GM12878 (cell line): ENCODE measurements around the gene MITD1. TPM values are rescaled to one million over a fixed set of nuclear protein-coding genes. Genes with fewer than 3 reads are reported as not detected.

Experiments
- ATAC-seq: fragments of 200-7000 bp; cut with Tn5 transposase; 3 replicates; pipeline ENCODE4 v1.9.1; 2020; ENCODE audit warnings: mild to moderate bottlenecking, moderate library complexity
- BruUV-seq: library from RNA; stranded (reverse); fragments of 400-500 nt; replicated peaks from 2 replicates; lab custom pipeline; 2021; lab: Mats Ljungman, UMichigan
- CTCF ChIA-PET: fragments of 300-600 bp; sonication (Branson Sonifier 250); formaldehyde crosslinking; extraction: SDS; loops from one replicate; lab custom pipeline; 2021; ENCODE audit warnings: inconsistent platforms; lab: Yijun Ruan, JAX
- POLR2A ChIA-PET: fragments of 350-600 bp; formaldehyde crosslinking; extraction: SDS; loops from one replicate; lab custom pipeline; 2021; ENCODE audit warnings: inconsistent platforms; lab: Charles Lee
- RAD21 ChIA-PET: fragments of 300-600 bp; sonication (Branson Sonifier 250); formaldehyde crosslinking; loops from one replicate; lab custom pipeline; 2023; ENCODE audit warnings: antibody characterized with exemption; ENCODE audit not compliant: unreplicated experiment; lab: Charles Lee
- SMC1A ChIA-PET: fragments of 300-600 bp; sonication (Branson Sonifier 250); formaldehyde crosslinking; loops from one replicate; lab custom pipeline; 2023; ENCODE audit not compliant: unreplicated experiment, uncharacterized antibody; lab: Charles Lee
- DNase-seq: peaks from one replicate; pipeline ENCODE4 v3.0.0-alpha.2; 2011; ENCODE audit warnings: low read depth, low spot score
- FAIRE-seq: peaks from 3 replicates; lab custom pipeline; 2011; peaks lifted over from hg19 to GRCh38; lab: Jason Lieb, UNC
- H2AFZ ChIP-seq: 2 replicates; pipeline ENCODE4 v1.6.0; 2011; ENCODE audit warnings: low read depth, low read length, control low read depth; ENCODE audit not compliant: control insufficient read depth
- H3K27ac ChIP-seq: 2 replicates; pipeline ENCODE4 v1.5.1; 2011; ENCODE audit warnings: control low read depth; ENCODE audit not compliant: control insufficient read depth, insufficient read depth
- H3K27me3 ChIP-seq, 2 experiments: replicated peaks in 1 of 2; 2 replicates each; pipeline versions ENCODE4 v1.6.0 to v1.6.1; 2011; ENCODE audit warnings: low read length in 1 of 2; ENCODE audit not compliant: control insufficient read depth in 2 of 2, insufficient read depth in 2 of 2
- H3K36me3 ChIP-seq, 2 experiments: 2 replicates each; pipeline ENCODE4 v1.5.1; 2011; ENCODE audit warnings: low read length in 1 of 2; ENCODE audit not compliant: control insufficient read depth in 2 of 2, insufficient read depth in 2 of 2
- H3K4me1 ChIP-seq: 2 replicates; pipeline ENCODE4 v1.6.1; 2011; ENCODE audit warnings: mild to moderate bottlenecking, low read length, moderate library complexity, mixed read lengths; ENCODE audit not compliant: control insufficient read depth, insufficient read depth
- H3K4me2 ChIP-seq: 2 replicates; pipeline ENCODE4 v1.6.0; 2011; ENCODE audit warnings: control low read depth; ENCODE audit not compliant: control insufficient read depth, insufficient read depth
- H3K4me3 ChIP-seq: fragments of 200-600 bp; sonication (generic); 2 replicates; pipeline ENCODE4 v1.5.1; 2016
- H3K79me2 ChIP-seq: 2 replicates; pipeline ENCODE4 v1.6.0; 2011; ENCODE audit warnings: low read length; ENCODE audit not compliant: control insufficient read depth, insufficient read depth
- H3K9ac ChIP-seq: 2 replicates; pipeline ENCODE4 v1.8.0; 2011; ENCODE audit warnings: low read length, control low read depth, mixed read lengths; ENCODE audit not compliant: control insufficient read depth, insufficient read depth
- H3K9me3 ChIP-seq: replicated peaks from 3 replicates; pipeline ENCODE4 v1.5.1; 2011; ENCODE audit warnings: mild to moderate bottlenecking, low read length; ENCODE audit not compliant: control insufficient read depth, insufficient read depth
- H4K20me1 ChIP-seq: 2 replicates; pipeline ENCODE4 v1.6.0; 2011; ENCODE audit not compliant: control insufficient read depth, insufficient read depth
- ASH2L ChIP-seq: fragments of 300-600, 200-600 bp; sonication (generic); IDR thresholded peaks from 2 replicates; pipeline ENCODE4 v1.6.1; 2017; ENCODE audit warnings: low read depth, mild to moderate bottlenecking, borderline replicate concordance
- CREB1 ChIP-seq: IDR thresholded peaks from 2 replicates; pipeline ENCODE4 v1.6.1; 2012; ENCODE audit warnings: low read depth, mild to moderate bottlenecking, inconsistent platforms
- FOXM1 ChIP-seq: IDR thresholded peaks from 2 replicates; pipeline ENCODE4 v1.6.1; 2012; ENCODE audit warnings: low read depth, mild to moderate bottlenecking, inconsistent platforms, low read length, moderate library complexity
- JUNB ChIP-seq: IDR thresholded peaks from 2 replicates; pipeline ENCODE4 v1.6.1; 2016; ENCODE audit warnings: antibody characterized with exemption, mild to moderate bottlenecking
- NR2C1 ChIP-seq: fragments of 450-650 bp; IDR thresholded peaks from 2 replicates; pipeline ENCODE4 v1.6.1; 2017; ENCODE audit warnings: antibody characterized with exemption, mild to moderate bottlenecking, moderate library complexity
- SMARCA5 ChIP-seq: fragments of 450-650 bp; IDR thresholded peaks from 2 replicates; pipeline ENCODE4 v1.6.1; 2017; ENCODE audit warnings: mild to moderate bottlenecking
- SMC3 ChIP-seq: IDR thresholded peaks from 2 replicates; pipeline ENCODE4 v1.6.1; 2011; ENCODE audit warnings: low read length, improper control_type of control experiment, borderline replicate concordance
- STAT3 ChIP-seq: IDR thresholded peaks from 2 replicates; pipeline ENCODE4 v1.6.1; 2011; ENCODE audit warnings: low read depth, low read length, improper control_type of control experiment
- ZNF274 ChIP-seq: IDR thresholded peaks from one replicate; pipeline ENCODE4 v1.8.0; 2011; ENCODE audit not compliant: insufficient read length, insufficient read depth
- WGBS: methylation state at CpG from one replicate; pipeline ENCODE4 v1.1.6; 2016; ENCODE audit warnings: low lambda C conversion rate; ENCODE audit not compliant: insufficient replicate concordance, insufficient coverage; ENCODE audit errors: missing lambda C conversion rate; 5-methylcytosine and 5-hydroxymethylcytosine counted together
- in situ Hi-C: fragments of 300-500 bp; cut with MboI; formaldehyde crosslinking; loops from 9 replicates; pipeline ENCODE4 v1.14.3; 2018; ENCODE audit warnings: mixed read lengths
- intact Hi-C: fragments of 100-400 bp; cut with micrococcal nuclease; formaldehyde crosslinking; loops from one replicate; pipeline ENCODE4 v1.14.2; 2022; ENCODE audit not compliant: unreplicated experiment
- polyA plus RNA-seq, 11 experiments: library from polyadenylated mRNA; depleted of rRNA in 4 of 11; unstranded in 6 of 11; stranded (reverse) in 5 of 11; fragments of >200 nt; fragmentation: Nextera tagmentation in 4 of 11; fragmentation: Illumina TruSeq in 1 of 11; extraction: Ambion mirVana in 4 of 11; extraction: Trizol in 1 of 11; gene quantifications; 1 replicate in 1 of 11; 2 replicates in 10 of 11; pipeline versions ENCODE4 v1.2.1 to v1.2.3, GENCODE V29; 2011 to 2016; ENCODE audit warnings: inconsistent platforms in 2 of 11, missing spikeins in 2 of 11, low read depth in 1 of 11
- total RNA-seq, 4 experiments: library from RNA; depleted of rRNA in 3 of 4; stranded (reverse); fragments of >200 nt in 3 of 4; fragmentation: Illumina TruSeq in 1 of 4; extraction: Trizol in 1 of 4; gene quantifications; 2 replicates each; pipeline versions ENCODE4 v1.2.1 to v1.2.3, GENCODE V29; 2013 to 2021
- TF ChIP-seq, protein P1 (sequence below): fragments of 450-650 bp; formaldehyde crosslinking; IDR thresholded peaks from 2 replicates; pipeline ENCODE4 v1.4.0; 2022; ENCODE audit warnings: mild to moderate bottlenecking, moderate library complexity
- TF ChIP-seq, protein P2 (sequence below): IDR thresholded peaks from 2 replicates; pipeline ENCODE4 v1.6.1; 2011; ENCODE audit warnings: mild to moderate bottlenecking, low read depth, low read length, moderate library complexity; ENCODE audit not compliant: insufficient replicate concordance
- TF ChIP-seq, protein P3 (sequence below): fragments of 450-650 bp; conservative IDR thresholded peaks from 2 replicates; pipeline ENCODE4 v1.6.1; 2017; ENCODE audit warnings: mild to moderate bottlenecking, moderate library complexity
- TF ChIP-seq, protein P4 (sequence below): fragments of 450-650 bp; formaldehyde crosslinking; IDR thresholded peaks from 2 replicates; pipeline ENCODE4 v1.4.0; 2020; ENCODE audit warnings: mild to moderate bottlenecking, moderate library complexity

The MITD1 gene
- total and polyA plus RNA-seq, 10 of the 15 experiments (the other 5 are each of a cell fraction or from before 2014, with no cell fraction given) = 33.0 to 116 (median 63.5) TPM

DNA sequence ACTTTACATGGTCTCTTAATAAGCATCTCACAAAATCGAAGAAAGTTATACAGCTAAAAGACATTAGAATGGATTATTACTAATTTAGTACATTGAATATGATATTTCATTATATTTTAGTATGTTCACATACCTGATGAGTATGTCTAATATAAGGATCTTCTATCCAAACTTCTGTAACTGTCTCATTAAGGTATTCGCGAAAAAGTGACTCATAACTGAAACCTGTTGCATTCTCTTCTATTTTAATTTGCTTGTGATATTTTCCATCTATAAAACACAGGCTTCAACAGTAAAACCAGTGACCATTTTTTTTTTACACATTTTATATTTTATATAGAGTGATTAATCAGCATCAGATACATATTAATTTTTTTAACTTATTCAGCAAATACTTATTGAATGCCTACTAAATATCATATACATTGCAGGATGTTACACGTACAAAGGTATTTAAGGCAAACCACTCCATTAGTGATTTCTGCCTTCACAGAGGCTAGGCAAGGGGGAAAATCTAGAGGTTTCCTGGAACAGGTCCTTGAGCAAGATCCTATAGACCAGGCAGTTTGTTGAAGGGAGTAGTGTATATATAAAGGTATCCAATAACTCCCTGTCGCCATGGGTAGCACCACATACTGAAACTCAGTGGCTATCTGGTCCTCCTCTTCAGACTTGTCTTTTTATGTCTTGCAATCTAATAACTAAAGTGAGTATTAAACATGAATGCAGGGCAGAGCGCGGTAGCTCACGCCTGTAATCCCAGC, 9.3 kb downstream of the MITD1 start:
- in situ Hi-C loops (no loop called here), intact Hi-C loops (no loop called here)
- Histone ChIP-seq H3K4me3 (no peak overlapping the region), H4K20me1 (no peaks in the 10 kb centered on the region), H3K9ac (no peak overlapping the region), H3K27me3 (no peaks in the 10 kb centered on the region), H3K36me3 (peaks cover 0 to 25% of the 10 kb centered on the region in 2 experiments; a peak in 2 of 4 replicates), H3K4me1 (no peaks in the 10 kb centered on the region), H3K27ac (no peak overlapping the region), H3K9me3 (no peaks in the 10 kb centered on the region), H2AFZ (no peak overlapping the region), H3K4me2 (no peak overlapping the region), H3K79me2 (no peaks in the 10 kb centered on the region; the same call in 1 of the 2 replicates)
- ChIA-PET RAD21 (no interaction called here), SMC1A (interaction anchor here (0.6 kb wide), 1 partner anchor 108 kb away, joined by 3 read pairs; no protein-coding TSS in a partner anchor), POLR2A (interaction anchor here (0.6 kb wide), 1 partner anchor 9 kb away, joined by 3 read pairs; no protein-coding TSS in a partner anchor), CTCF (interaction anchor here (0.6 to 1.2 kb wide), 3 partner anchors 13 kb away, joined by 3 read pairs; no protein-coding TSS in a partner anchor)
- no peak for ATAC-seq
- 98% methylated on average over 8 of the region's 8 CpGs for WGBS
- no peak for DNase-seq
- TF ChIP-seq, protein P1, sequence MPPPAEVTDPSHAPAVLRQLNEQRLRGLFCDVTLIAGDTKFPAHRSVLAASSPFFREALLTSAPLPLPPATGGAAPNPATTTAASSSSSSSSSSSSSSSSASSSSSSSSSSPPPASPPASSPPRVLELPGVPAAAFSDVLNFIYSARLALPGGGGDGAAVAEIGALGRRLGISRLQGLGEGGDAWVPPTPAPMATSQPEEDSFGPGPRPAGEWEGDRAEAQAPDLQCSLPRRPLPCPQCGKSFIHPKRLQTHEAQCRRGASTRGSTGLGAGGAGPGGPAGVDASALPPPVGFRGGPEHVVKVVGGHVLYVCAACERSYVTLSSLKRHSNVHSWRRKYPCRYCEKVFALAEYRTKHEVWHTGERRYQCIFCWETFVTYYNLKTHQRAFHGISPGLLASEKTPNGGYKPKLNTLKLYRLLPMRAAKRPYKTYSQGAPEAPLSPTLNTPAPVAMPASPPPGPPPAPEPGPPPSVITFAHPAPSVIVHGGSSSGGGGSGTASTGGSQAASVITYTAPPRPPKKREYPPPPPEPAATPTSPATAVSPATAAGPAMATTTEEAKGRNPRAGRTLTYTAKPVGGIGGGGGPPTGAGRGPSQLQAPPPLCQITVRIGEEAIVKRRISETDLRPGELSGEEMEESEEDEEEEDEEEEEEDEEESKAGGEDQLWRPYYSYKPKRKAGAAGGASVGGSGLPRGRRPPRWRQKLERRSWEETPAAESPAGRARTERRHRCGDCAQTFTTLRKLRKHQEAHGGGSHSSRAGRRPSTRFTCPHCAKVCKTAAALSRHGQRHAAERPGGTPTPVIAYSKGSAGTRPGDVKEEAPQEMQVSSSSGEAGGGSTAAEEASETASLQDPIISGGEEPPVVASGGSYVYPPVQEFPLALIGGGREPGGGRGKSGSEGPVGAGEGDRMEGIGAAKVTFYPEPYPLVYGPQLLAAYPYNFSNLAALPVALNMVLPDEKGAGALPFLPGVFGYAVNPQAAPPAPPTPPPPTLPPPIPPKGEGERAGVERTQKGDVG (CRISPR knock-in tag) = no peak
- TF ChIP-seq, protein P2, sequence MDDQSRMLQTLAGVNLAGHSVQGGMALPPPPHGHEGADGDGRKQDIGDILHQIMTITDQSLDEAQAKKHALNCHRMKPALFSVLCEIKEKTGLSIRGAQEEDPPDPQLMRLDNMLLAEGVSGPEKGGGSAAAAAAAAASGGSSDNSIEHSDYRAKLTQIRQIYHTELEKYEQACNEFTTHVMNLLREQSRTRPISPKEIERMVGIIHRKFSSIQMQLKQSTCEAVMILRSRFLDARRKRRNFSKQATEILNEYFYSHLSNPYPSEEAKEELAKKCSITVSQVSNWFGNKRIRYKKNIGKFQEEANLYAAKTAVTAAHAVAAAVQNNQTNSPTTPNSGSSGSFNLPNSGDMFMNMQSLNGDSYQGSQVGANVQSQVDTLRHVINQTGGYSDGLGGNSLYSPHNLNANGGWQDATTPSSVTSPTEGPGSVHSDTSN = no peak
- no peak for TF ChIP-seq ASH2L
- TF ChIP-seq, protein P3, sequence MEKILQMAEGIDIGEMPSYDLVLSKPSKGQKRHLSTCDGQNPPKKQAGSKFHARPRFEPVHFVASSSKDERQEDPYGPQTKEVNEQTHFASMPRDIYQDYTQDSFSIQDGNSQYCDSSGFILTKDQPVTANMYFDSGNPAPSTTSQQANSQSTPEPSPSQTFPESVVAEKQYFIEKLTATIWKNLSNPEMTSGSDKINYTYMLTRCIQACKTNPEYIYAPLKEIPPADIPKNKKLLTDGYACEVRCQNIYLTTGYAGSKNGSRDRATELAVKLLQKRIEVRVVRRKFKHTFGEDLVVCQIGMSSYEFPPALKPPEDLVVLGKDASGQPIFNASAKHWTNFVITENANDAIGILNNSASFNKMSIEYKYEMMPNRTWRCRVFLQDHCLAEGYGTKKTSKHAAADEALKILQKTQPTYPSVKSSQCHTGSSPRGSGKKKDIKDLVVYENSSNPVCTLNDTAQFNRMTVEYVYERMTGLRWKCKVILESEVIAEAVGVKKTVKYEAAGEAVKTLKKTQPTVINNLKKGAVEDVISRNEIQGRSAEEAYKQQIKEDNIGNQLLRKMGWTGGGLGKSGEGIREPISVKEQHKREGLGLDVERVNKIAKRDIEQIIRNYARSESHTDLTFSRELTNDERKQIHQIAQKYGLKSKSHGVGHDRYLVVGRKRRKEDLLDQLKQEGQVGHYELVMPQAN = no peak
- no peak for TF ChIP-seq FOXM1
- no peak for TF ChIP-seq SMC3
- TF ChIP-seq STAT3 = no peak
- no peak for TF ChIP-seq NR2C1
- TF ChIP-seq, protein P4, sequence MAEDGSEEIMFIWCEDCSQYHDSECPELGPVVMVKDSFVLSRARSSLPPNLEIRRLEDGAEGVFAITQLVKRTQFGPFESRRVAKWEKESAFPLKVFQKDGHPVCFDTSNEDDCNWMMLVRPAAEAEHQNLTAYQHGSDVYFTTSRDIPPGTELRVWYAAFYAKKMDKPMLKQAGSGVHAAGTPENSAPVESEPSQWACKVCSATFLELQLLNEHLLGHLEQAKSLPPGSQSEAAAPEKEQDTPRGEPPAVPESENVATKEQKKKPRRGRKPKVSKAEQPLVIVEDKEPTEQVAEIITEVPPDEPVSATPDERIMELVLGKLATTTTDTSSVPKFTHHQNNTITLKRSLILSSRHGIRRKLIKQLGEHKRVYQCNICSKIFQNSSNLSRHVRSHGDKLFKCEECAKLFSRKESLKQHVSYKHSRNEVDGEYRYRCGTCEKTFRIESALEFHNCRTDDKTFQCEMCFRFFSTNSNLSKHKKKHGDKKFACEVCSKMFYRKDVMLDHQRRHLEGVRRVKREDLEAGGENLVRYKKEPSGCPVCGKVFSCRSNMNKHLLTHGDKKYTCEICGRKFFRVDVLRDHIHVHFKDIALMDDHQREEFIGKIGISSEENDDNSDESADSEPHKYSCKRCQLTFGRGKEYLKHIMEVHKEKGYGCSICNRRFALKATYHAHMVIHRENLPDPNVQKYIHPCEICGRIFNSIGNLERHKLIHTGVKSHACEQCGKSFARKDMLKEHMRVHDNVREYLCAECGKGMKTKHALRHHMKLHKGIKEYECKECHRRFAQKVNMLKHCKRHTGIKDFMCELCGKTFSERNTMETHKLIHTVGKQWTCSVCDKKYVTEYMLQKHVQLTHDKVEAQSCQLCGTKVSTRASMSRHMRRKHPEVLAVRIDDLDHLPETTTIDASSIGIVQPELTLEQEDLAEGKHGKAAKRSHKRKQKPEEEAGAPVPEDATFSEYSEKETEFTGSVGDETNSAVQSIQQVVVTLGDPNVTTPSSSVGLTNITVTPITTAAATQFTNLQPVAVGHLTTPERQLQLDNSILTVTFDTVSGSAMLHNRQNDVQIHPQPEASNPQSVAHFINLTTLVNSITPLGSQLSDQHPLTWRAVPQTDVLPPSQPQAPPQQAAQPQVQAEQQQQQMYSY (CRISPR knock-in tag) = no peak
- no peak for TF ChIP-seq SMARCA5
- TF ChIP-seq ZNF274 = no peak
- no peak for TF ChIP-seq CREB1
- no peak for TF ChIP-seq JUNB
- no TSS peak for BruUV-seq
- no peak for FAIRE-seq
